Dedifferentiated amniotic fluid mesenchymal stem cell (primary cell): ENCODE data around the gene OSBPL10.

Experiments used
- DNase-seq: peaks from one replicate; pipeline ENCODE4 v3.0.0-alpha.2; 2016; ENCODE audit errors: extremely low spot score

OSBPL10 gene

GRCh38 chr3:31988271-31988670, 7.2 kb upstream of the OSBPL10 start:
- DNase-seq, result no peak

GRCh38 chr3:31985831-31986230, 4.8 kb upstream of the OSBPL10 start:
- DNase-seq, result no peak

- no peak for DNase-seq
Measured at GRCh38 chr3:31984321-31984720, 3.3 kb upstream of the OSBPL10 start.

- no peak for DNase-seq
Measured at GRCh38 chr3:31980530-31981205, 394 bp downstream of the OSBPL10 start.

GRCh38 chr3:31979001-31979697, 1.9 kb downstream of the OSBPL10 start:
- no peak for DNase-seq

GRCh38 chr3:31978553-31978952, 2.5 kb downstream of the OSBPL10 start:
- no peak for DNase-seq

GRCh38 chr3:31977736-31978135, 3.3 kb downstream of the OSBPL10 start:
- no peak for DNase-seq

GRCh38 chr3:31976302-31976701, 4.8 kb downstream of the OSBPL10 start:
- DNase-seq, result no peak

GRCh38 chr3:31974964-31975363, 6.1 kb downstream of the OSBPL10 start:
- DNase-seq, result no peak

GRCh38 chr3:31974471-31974870, 6.6 kb downstream of the OSBPL10 start:
- DNase-seq, result no peak

- DNase-seq, result no peak
Measured at GRCh38 chr3:31973837-31974236, 7.2 kb downstream of the OSBPL10 start.

- DNase-seq, result no peak
Measured at GRCh38 chr3:31973081-31973480, 8.0 kb downstream of the OSBPL10 start.

GRCh38 chr3:31971607-31972006, 9.5 kb downstream of the OSBPL10 start:
- no peak for DNase-seq

- peak; percentile 95 for DNase-seq
Measured at GRCh38 chr3:31968927-31969418, 12.1 kb downstream of the OSBPL10 start.

GRCh38 chr3:31968369-31968926, 12.6 kb downstream of the OSBPL10 start:
- peak; percentile 74 for DNase-seq

- DNase-seq, result no peak
Measured at GRCh38 chr3:31967592-31967991, 13.5 kb downstream of the OSBPL10 start.

GRCh38 chr3:31966978-31967591, 14.0 kb downstream of the OSBPL10 start:
- no peak for DNase-seq

GRCh38 chr3:31962801-31963205, 18.3 kb downstream of the OSBPL10 start:
- DNase-seq, result no peak

GRCh38 chr3:31960793-31961431, 20.1 kb downstream of the OSBPL10 start:
- peak; percentile 51 for DNase-seq

GRCh38 chr3:31959951-31960792, 20.9 kb downstream of the OSBPL10 start:
- DNase-seq, result peak; percentile 76

GRCh38 chr3:31959251-31959650, 21.8 kb downstream of the OSBPL10 start:
- no peak for DNase-seq
